HepG2 (cell line): ENCODE results near the gene CEP120. TPM values are rescaled to one million over a fixed set of nuclear protein-coding genes. Genes with fewer than 3 reads are reported as not detected.

Experiments used
- ATAC-seq: fragments of 200-7000 bp; cut with Tn5 transposase; 3 replicates; pipeline ENCODE4 v1.9.1; 2020; ENCODE audit warnings: mild to moderate bottlenecking, moderate library complexity
- BruUV-seq: library from RNA; stranded (reverse); fragments of 400-500 nt; replicated peaks from 2 replicates; lab custom pipeline; 2021; lab: Mats Ljungman, UMichigan
- CTCF ChIA-PET: fragments of 300-600 bp; formaldehyde crosslinking; extraction: SDS; loops from one replicate; lab custom pipeline; 2021; ENCODE audit warnings: low total read pairs, inconsistent platforms, low intra/inter-chr PET ratio; lab: Yijun Ruan, JAX
- POLR2A ChIA-PET: fragments of 350-600 bp; sonication (Branson Sonifier 250); formaldehyde crosslinking; loops from one replicate; lab custom pipeline; 2020; ENCODE audit warnings: antibody characterized with exemption, inconsistent platforms; lab: Yijun Ruan, JAX
- DNase-seq: peaks from one replicate; pipeline ENCODE4 v3.0.0-alpha.2; 2015; ENCODE audit warnings: low spot score
- FAIRE-seq: peaks from 3 replicates; lab custom pipeline; 2011; peaks lifted over from hg19 to GRCh38; lab: Jason Lieb, UNC
- H2AFZ ChIP-seq: one replicate; pipeline ENCODE4 v1.6.1; 2011; ENCODE audit warnings: low read length, inconsistent platforms
- H3K27ac ChIP-seq: fragments of 300-600 bp; 3 replicates; pipeline ENCODE4 v1.8.0; 2011; ENCODE audit warnings: mixed run types, mild to moderate bottlenecking, mixed read lengths, low read length, inconsistent platforms; ENCODE audit not compliant: insufficient read depth; ENCODE audit errors: extremely low read length
- H3K27me3 ChIP-seq, 2 experiments: fragments of 200-600 bp in 1 of 2; 2 replicates in 1 of 2; 3 replicates in 1 of 2; pipeline versions ENCODE4 v1.6.0 to v1.8.0; 2011; ENCODE audit warnings: low read length in 2 of 2, mild to moderate bottlenecking in 2 of 2, moderate library complexity in 2 of 2, inconsistent platforms in 1 of 2; ENCODE audit not compliant: insufficient read depth in 2 of 2, control insufficient read depth in 1 of 2
- H3K36me3 ChIP-seq, 2 experiments: fragments of 200-600 bp in 1 of 2; replicated peaks in 1 of 2; 2 replicates in 1 of 2; 3 replicates in 1 of 2; pipeline versions ENCODE4 v1.5.1 to v1.8.0; 2011; ENCODE audit warnings: low read length in 2 of 2, inconsistent platforms in 1 of 2; ENCODE audit not compliant: insufficient read depth in 2 of 2, control insufficient read depth in 1 of 2
- H3K4me1 ChIP-seq: 2 replicates; pipeline ENCODE4 v1.5.1; 2012; ENCODE audit warnings: low read length, inconsistent platforms; ENCODE audit not compliant: insufficient read depth
- H3K4me2 ChIP-seq: 2 replicates; pipeline ENCODE4 v1.6.0; 2011; ENCODE audit warnings: low read depth, low read length, inconsistent platforms
- H3K4me3 ChIP-seq, 3 experiments: fragments of 200-600 bp in 1 of 3; sonication (generic), shearing (Covaris generic) in 1 of 3; replicated peaks in 1 of 3; 2 replicates each; pipeline ENCODE4 v1.5.1; 2011 to 2016; ENCODE audit warnings: low read length in 3 of 3, inconsistent platforms in 2 of 3, low read depth in 2 of 3, mild to moderate bottlenecking in 2 of 3, control low read depth in 1 of 3, mixed read lengths in 1 of 3; ENCODE audit not compliant: insufficient read depth in 1 of 3
- H3K79me2 ChIP-seq: one replicate; pipeline ENCODE4 v1.6.1; 2011; ENCODE audit warnings: low read length, inconsistent platforms; ENCODE audit not compliant: insufficient read depth
- H3K9ac ChIP-seq: 2 replicates; pipeline ENCODE4 v1.6.0; 2011; ENCODE audit warnings: mild to moderate bottlenecking, low read depth, low read length, inconsistent platforms; ENCODE audit not compliant: insufficient read depth
- H3K9me3 ChIP-seq: 2 replicates; pipeline ENCODE4 v1.5.1; 2012; ENCODE audit warnings: mild to moderate bottlenecking, low read length
- H4K20me1 ChIP-seq: 2 replicates; pipeline ENCODE4 v1.6.0; 2011; ENCODE audit warnings: inconsistent platforms, mild to moderate bottlenecking, low read length, moderate library complexity; ENCODE audit not compliant: insufficient read depth
- CEBPB ChIP-seq: IDR thresholded peaks from 2 replicates; pipeline ENCODE4 v1.6.1; 2011; ENCODE audit warnings: low read depth, low read length, improper control_type of control experiment, borderline replicate concordance
- CEBPG ChIP-seq: IDR thresholded peaks from 2 replicates; pipeline ENCODE4 v1.6.1; 2016
- FOSL2 ChIP-seq: sonication (generic); formaldehyde crosslinking; IDR thresholded peaks from 2 replicates; pipeline ENCODE4 v1.4.0; 2020; ENCODE audit warnings: missing genetic modification reagents
- KLF6 ChIP-seq: IDR thresholded peaks from 2 replicates; pipeline ENCODE4 v1.8.0; 2016; ENCODE audit warnings: missing biosample characterization, missing genetic modification reagents
- THAP11 ChIP-seq: IDR thresholded peaks from 2 replicates; pipeline ENCODE4 v1.6.1; 2016; ENCODE audit warnings: missing biosample characterization, missing genetic modification reagents
- ZNF629 ChIP-seq: sonication (generic); formaldehyde crosslinking; conservative IDR thresholded peaks from 2 replicates; pipeline ENCODE4 v1.5.0; 2020; ENCODE audit warnings: missing genetic modification reagents
- WGBS: methylation state at CpG from one replicate; pipeline ENCODE4 v1.1.6; 2017; ENCODE audit warnings: low lambda C conversion rate; 5-methylcytosine and 5-hydroxymethylcytosine counted together
- in situ Hi-C: cut with HindIII; loops from 2 replicates; pipeline ENCODE4 v1.10.0; 2017; ENCODE audit warnings: low pct_unique_long_range_greater_than_20kb; ENCODE audit not compliant: extremely low pct_ligation_motif_present
- intact Hi-C: fragments of 100-400 bp; cut with micrococcal nuclease; formaldehyde crosslinking; loops from one replicate; pipeline ENCODE4 v1.10.0; 2022; ENCODE audit not compliant: unreplicated experiment
- polyA plus RNA-seq, 8 experiments: library from polyadenylated mRNA; depleted of rRNA in 3 of 8; stranded (reverse) in 7 of 8; unstranded in 1 of 8; fragments of >200 nt; fragmentation: Illumina TruSeq in 4 of 8; extraction: Trizol in 4 of 8; gene quantifications; 2 replicates each; pipeline versions ENCODE4 v1.2.1 to v1.2.3, GENCODE V29; 2011 to 2016; ENCODE audit warnings: low read depth in 4 of 8, missing spikeins in 1 of 8, mixed read lengths in 1 of 8; ENCODE audit not compliant: insufficient read depth in 1 of 8
- total RNA-seq, 5 experiments: library from RNA; depleted of rRNA; stranded (reverse); fragments of >200 nt; fragmentation: Illumina TruSeq; extraction: Trizol; gene quantifications; 2 replicates each; pipeline ENCODE4 v1.2.3, GENCODE V29; 2016; ENCODE audit warnings: low read depth in 1 of 5
- TF ChIP-seq, protein P1 (sequence below), 2 experiments: fragments of 450-650 bp in 1 of 2; sonication (generic) in 1 of 2; formaldehyde crosslinking; IDR thresholded peaks; 2 replicates each; pipeline versions ENCODE4 v1.5.0 to v1.8.0; 2020 to 2022; ENCODE audit warnings: mild to moderate bottlenecking in 1 of 2, missing genetic modification reagents in 1 of 2
- TF ChIP-seq, protein P2 (sequence below): sonication (generic); formaldehyde crosslinking; IDR thresholded peaks from 2 replicates; pipeline ENCODE4 v1.4.0; 2020; ENCODE audit warnings: missing genetic modification reagents, mild to moderate bottlenecking, borderline replicate concordance

The CEP120 gene
- total and polyA plus RNA-seq, 2 of the 13 experiments (the other 11 are each of a cell fraction or from before 2014, with no cell fraction given) = 8.0 to 14.7 TPM

- ChIA-PET POLR2A (interaction anchor here (1.0 to 1.5 kb wide), 2 partner anchors 82 to 655 kb away, joined by 3 read pairs; partner anchors contain the start of genes CSNK1G3 and SNX2), CTCF (no interaction called here)
- H3K4me3 ChIP-seq = no peak overlapping the region
- no peak overlapping the region for H3K4me2 ChIP-seq
- peak; percentile 85 for TF ChIP-seq FOSL2 (CRISPR knock-in tag)
- TF ChIP-seq, protein P1, sequence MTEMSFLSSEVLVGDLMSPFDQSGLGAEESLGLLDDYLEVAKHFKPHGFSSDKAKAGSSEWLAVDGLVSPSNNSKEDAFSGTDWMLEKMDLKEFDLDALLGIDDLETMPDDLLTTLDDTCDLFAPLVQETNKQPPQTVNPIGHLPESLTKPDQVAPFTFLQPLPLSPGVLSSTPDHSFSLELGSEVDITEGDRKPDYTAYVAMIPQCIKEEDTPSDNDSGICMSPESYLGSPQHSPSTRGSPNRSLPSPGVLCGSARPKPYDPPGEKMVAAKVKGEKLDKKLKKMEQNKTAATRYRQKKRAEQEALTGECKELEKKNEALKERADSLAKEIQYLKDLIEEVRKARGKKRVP (CRISPR knock-in tag; IDR thresholded peaks at IDR 0.05) = peak; percentile 83 to 98; a peak in 3 of 4 replicates
- TF ChIP-seq, protein P2, sequence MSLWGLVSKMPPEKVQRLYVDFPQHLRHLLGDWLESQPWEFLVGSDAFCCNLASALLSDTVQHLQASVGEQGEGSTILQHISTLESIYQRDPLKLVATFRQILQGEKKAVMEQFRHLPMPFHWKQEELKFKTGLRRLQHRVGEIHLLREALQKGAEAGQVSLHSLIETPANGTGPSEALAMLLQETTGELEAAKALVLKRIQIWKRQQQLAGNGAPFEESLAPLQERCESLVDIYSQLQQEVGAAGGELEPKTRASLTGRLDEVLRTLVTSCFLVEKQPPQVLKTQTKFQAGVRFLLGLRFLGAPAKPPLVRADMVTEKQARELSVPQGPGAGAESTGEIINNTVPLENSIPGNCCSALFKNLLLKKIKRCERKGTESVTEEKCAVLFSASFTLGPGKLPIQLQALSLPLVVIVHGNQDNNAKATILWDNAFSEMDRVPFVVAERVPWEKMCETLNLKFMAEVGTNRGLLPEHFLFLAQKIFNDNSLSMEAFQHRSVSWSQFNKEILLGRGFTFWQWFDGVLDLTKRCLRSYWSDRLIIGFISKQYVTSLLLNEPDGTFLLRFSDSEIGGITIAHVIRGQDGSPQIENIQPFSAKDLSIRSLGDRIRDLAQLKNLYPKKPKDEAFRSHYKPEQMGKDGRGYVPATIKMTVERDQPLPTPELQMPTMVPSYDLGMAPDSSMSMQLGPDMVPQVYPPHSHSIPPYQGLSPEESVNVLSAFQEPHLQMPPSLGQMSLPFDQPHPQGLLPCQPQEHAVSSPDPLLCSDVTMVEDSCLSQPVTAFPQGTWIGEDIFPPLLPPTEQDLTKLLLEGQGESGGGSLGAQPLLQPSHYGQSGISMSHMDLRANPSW (CRISPR knock-in tag) = no peak
- peak; percentile 82 for TF ChIP-seq CEBPG (CRISPR knock-in tag)
- TF ChIP-seq CEBPB = peak; percentile 84; the same call in 1 of the 2 replicates
- TF ChIP-seq KLF6 (CRISPR knock-in tag) = no peak
- 0 out of 2 replicates have a peak, but pooled peaks have one; percentile 31 for TF ChIP-seq ZNF629 (CRISPR knock-in tag)
- 0 out of 2 replicates have a peak, but pooled peaks have one; percentile 13 for TF ChIP-seq THAP11 (CRISPR knock-in tag)
- H3K9ac ChIP-seq = no peak overlapping the region
- ATAC-seq (peak; percentile 45), FAIRE-seq (no peak), DNase-seq (peak; percentile 44)
- in situ Hi-C loops (no loop called here), intact Hi-C loops (no loop called here)
- H3K27ac ChIP-seq = no peak overlapping the region
- peaks cover 15% of the 10 kb centered on the region for H3K4me1 ChIP-seq
- H3K9me3 ChIP-seq = no peaks in the 10 kb centered on the region
- H3K79me2 ChIP-seq = no peaks in the 10 kb centered on the region
- H3K27me3 ChIP-seq = no peaks in the 10 kb centered on the region
- H4K20me1 ChIP-seq = no peaks in the 10 kb centered on the region
- no peak overlapping the region for H2AFZ ChIP-seq
- no TSS peak for BruUV-seq
- WGBS = 57% methylated on average over 2 of the region's 2 CpGs
- H3K36me3 ChIP-seq = no peaks in the 10 kb centered on the region
Measured at GRCh38 chr5:123429993-123430392, 6.8 kb upstream of the CEP120 start.
